H9 (cell line): Measurements from ENCODE around the gene FFAR3. TPM values are rescaled to one million over a fixed set of nuclear protein-coding genes. Genes with fewer than 3 reads are reported as not detected.

Experiments used
- DNase-seq: peaks from one replicate; pipeline ENCODE4 v3.0.0-alpha.2; 2017
- H2AFZ ChIP-seq: one replicate; pipeline ENCODE4 v1.6.1; 2013; ENCODE audit warnings: mild to moderate bottlenecking, low read length, control low read depth, moderate library complexity
- H2AK5ac ChIP-seq: 2 replicates; pipeline ENCODE4 v1.6.1; 2013; ENCODE audit warnings: low read length, control low read depth, mixed read lengths; ENCODE audit not compliant: insufficient read length
- H2BK120ac ChIP-seq: one replicate; pipeline ENCODE4 v1.6.1; 2013; ENCODE audit warnings: low read depth, mild to moderate bottlenecking, low read length, control low read depth, inconsistent platforms; ENCODE audit not compliant: poor library complexity, severe bottlenecking
- H2BK12ac ChIP-seq: 2 replicates; pipeline ENCODE4 v1.6.1; 2013; ENCODE audit warnings: low read length, control low read depth, mixed read lengths, low read depth; ENCODE audit not compliant: insufficient read length
- H2BK15ac ChIP-seq: 2 replicates; pipeline ENCODE4 v1.6.1; 2013; ENCODE audit warnings: low read depth, low read length, control low read depth
- H2BK20ac ChIP-seq: one replicate; pipeline ENCODE4 v1.6.1; 2013; ENCODE audit warnings: low read depth, mild to moderate bottlenecking, low read length, control low read depth, inconsistent platforms; ENCODE audit not compliant: poor library complexity, severe bottlenecking
- H2BK5ac ChIP-seq: 2 replicates; pipeline ENCODE4 v1.6.1; 2013; ENCODE audit warnings: low read length, control low read depth, mixed read lengths; ENCODE audit not compliant: insufficient read length
- H3K14ac ChIP-seq: 2 replicates; pipeline ENCODE4 v1.6.1; 2013; ENCODE audit warnings: low read length, control low read depth; ENCODE audit not compliant: insufficient read depth
- H3K18ac ChIP-seq: 2 replicates; pipeline ENCODE4 v1.6.1; 2013; ENCODE audit warnings: low read depth, mild to moderate bottlenecking, mixed read lengths, low read length, control low read depth; ENCODE audit not compliant: insufficient read length
- H3K23ac ChIP-seq: 2 replicates; pipeline ENCODE4 v1.6.1; 2013; ENCODE audit warnings: low read length, control low read depth, mixed read lengths, low read depth; ENCODE audit not compliant: insufficient read length
- H3K23me2 ChIP-seq: 2 replicates; pipeline ENCODE4 v1.6.1; 2013; ENCODE audit warnings: low read depth, mild to moderate bottlenecking, mixed read lengths, low read length, control low read depth; ENCODE audit not compliant: insufficient read length, poor library complexity, severe bottlenecking
- H3K27ac ChIP-seq: 2 replicates; pipeline ENCODE4 v1.5.1; 2013; ENCODE audit warnings: low read length, control low read depth, mixed read lengths, low read depth; ENCODE audit not compliant: insufficient read length
- H3K27me3 ChIP-seq: 2 replicates; pipeline ENCODE4 v1.6.1; 2013; ENCODE audit warnings: low read length, control low read depth, inconsistent platforms; ENCODE audit not compliant: insufficient read depth
- H3K4ac ChIP-seq: 2 replicates; pipeline ENCODE4 v1.6.1; 2013; ENCODE audit warnings: low read depth, mild to moderate bottlenecking, control low read depth, inconsistent platforms, low read length, moderate library complexity
- H3K4me1 ChIP-seq: 2 replicates; pipeline ENCODE4 v1.6.1; 2013; ENCODE audit warnings: low read length, control low read depth, inconsistent platforms; ENCODE audit not compliant: insufficient read depth
- H3K4me2 ChIP-seq: 2 replicates; pipeline ENCODE4 v1.6.1; 2013; ENCODE audit warnings: low read length, control low read depth, mixed read lengths; ENCODE audit not compliant: insufficient read length, insufficient read depth
- H3K56ac ChIP-seq: 2 replicates; pipeline ENCODE4 v1.6.1; 2013; ENCODE audit warnings: low read depth, mild to moderate bottlenecking, mixed read lengths, low read length, control low read depth; ENCODE audit not compliant: insufficient read length
- H3K79me1 ChIP-seq: 2 replicates; pipeline ENCODE4 v1.6.1; 2013; ENCODE audit warnings: low read depth, mild to moderate bottlenecking, moderate library complexity, low read length, control low read depth, inconsistent platforms; ENCODE audit not compliant: insufficient read depth, poor library complexity, severe bottlenecking
- H3K79me2 ChIP-seq: 2 replicates; pipeline ENCODE4 v1.6.1; 2013; ENCODE audit warnings: low read length, control low read depth, inconsistent platforms; ENCODE audit not compliant: insufficient read depth
- H3K9ac ChIP-seq: 2 replicates; pipeline ENCODE4 v1.6.1; 2013; ENCODE audit warnings: low read length, control low read depth, mixed read lengths; ENCODE audit not compliant: insufficient read length; ENCODE audit errors: extremely low read depth
- H3K9me3 ChIP-seq: one replicate; pipeline ENCODE4 v1.6.1; 2013; ENCODE audit warnings: low read depth, low read length, inconsistent platforms; ENCODE audit not compliant: control insufficient read depth
- H3T11ph ChIP-seq: one replicate; pipeline ENCODE4 v1.6.1; 2013; ENCODE audit warnings: mild to moderate bottlenecking, low read length, control low read depth, inconsistent platforms
- H4K20me1 ChIP-seq: one replicate; pipeline ENCODE4 v1.6.1; 2013; ENCODE audit not compliant: control insufficient read depth, insufficient read length, insufficient read depth
- H4K5ac ChIP-seq: 2 replicates; pipeline ENCODE4 v1.6.1; 2013; ENCODE audit warnings: low read depth, mild to moderate bottlenecking, mixed read lengths, low read length, control low read depth; ENCODE audit not compliant: insufficient read length
- H4K8ac ChIP-seq: replicated peaks from 2 replicates; pipeline ENCODE4 v1.6.1; 2013; ENCODE audit warnings: low read length, control low read depth, mixed read lengths, low read depth; ENCODE audit not compliant: insufficient read length
- H4K91ac ChIP-seq: 2 replicates; pipeline ENCODE4 v1.6.1; 2013; ENCODE audit warnings: low read depth, mild to moderate bottlenecking, moderate library complexity, mixed read lengths, low read length, control low read depth; ENCODE audit not compliant: insufficient read length
- H3K27ac Mint-ChIP-seq, 3 experiments: 2 replicates in 2 of 3; 3 replicates in 1 of 3; pipeline ENCODE4 v1.8.0; 2020 to 2021; ENCODE audit warnings: mixed read lengths in 3 of 3, mild to moderate bottlenecking in 1 of 3, moderate library complexity in 1 of 3
- H3K27me3 Mint-ChIP-seq: 2 replicates; pipeline ENCODE4 v1.8.0; 2021; ENCODE audit warnings: low read depth, mild to moderate bottlenecking, moderate library complexity, mixed read lengths
- H3K36me3 Mint-ChIP-seq, 3 experiments: 2 replicates in 2 of 3; 3 replicates in 1 of 3; pipeline ENCODE4 v1.8.0; 2020 to 2021; ENCODE audit warnings: low read depth in 3 of 3, mixed read lengths in 3 of 3; ENCODE audit not compliant: insufficient read depth in 1 of 3
- H3K4me1 Mint-ChIP-seq, 2 experiments: 2 replicates each; pipeline ENCODE4 v1.8.0; 2020; ENCODE audit warnings: mixed read lengths in 2 of 2
- H3K4me3 Mint-ChIP-seq, 2 experiments: 2 replicates in 1 of 2; 3 replicates in 1 of 2; pipeline ENCODE4 v1.8.0; 2020 to 2021; ENCODE audit warnings: mild to moderate bottlenecking in 2 of 2, mixed read lengths in 2 of 2, moderate library complexity in 1 of 2
- H3K9me3 Mint-ChIP-seq, 2 experiments: 2 replicates in 1 of 2; 3 replicates in 1 of 2; pipeline ENCODE4 v1.8.0; 2020; ENCODE audit warnings: mild to moderate bottlenecking in 2 of 2, mixed read lengths in 2 of 2, moderate library complexity in 1 of 2
- WGBS: extraction: QIAGEN DNeasy Blood & Tissue Kit; methylation state at CpG from one replicate; pipeline ENCODE4 v1.1.7; 2013; ENCODE audit warnings: missing lambda C conversion rate, low lambda C conversion rate, mixed read lengths; ENCODE audit not compliant: insufficient read length; ENCODE audit errors: extremely low coverage; 5-methylcytosine and 5-hydroxymethylcytosine counted together
- total RNA-seq: library from RNA; stranded (reverse); gene quantifications from 2 replicates; pipeline ENCODE4 v1.2.1, GENCODE V29; 2021
- TF ChIP-seq, protein P1 (sequence below): fragments of 200-600 bp; sonication (generic); conservative IDR thresholded peaks from 3 replicates; pipeline ENCODE4 v1.8.0; 2021; ENCODE audit warnings: antibody characterized with exemption, mild to moderate bottlenecking

Gene FFAR3
- total RNA-seq, 1 experiment from 2014 or later: not detected

- peaks cover 10 to 12% of the 10 kb centered on the region in 2 experiments for H3K4me1 Mint-ChIP-seq
- Histone ChIP-seq H2AFZ (no peak within 1 kb of the TSS), H4K5ac (no peak within 1 kb of the TSS), H3K4ac (no peak within 1 kb of the TSS), H3K9me3 (no peaks in the 10 kb centered on the region), H2BK15ac (no peak within 1 kb of the TSS), H4K8ac (no peak within 1 kb of the TSS), H2AK5ac (no peak within 1 kb of the TSS), H2BK12ac (no peak within 1 kb of the TSS), H3K23me2 (no peaks in the 10 kb centered on the region), H2BK20ac (no peak within 1 kb of the TSS), H3K79me2 (no peaks in the 10 kb centered on the region), H3K9ac (no peak within 1 kb of the TSS), H3K23ac (no peak within 1 kb of the TSS), H3K14ac (no peak within 1 kb of the TSS), H2BK120ac (no peak within 1 kb of the TSS), H3K18ac (no peak within 1 kb of the TSS), H3K4me2 (no peak within 1 kb of the TSS), H3K56ac (no peak within 1 kb of the TSS), H3T11ph (no peak within 1 kb of the TSS), H4K20me1 (no peaks in the 10 kb centered on the region), H3K27ac (no peak within 1 kb of the TSS), H4K91ac (no peak within 1 kb of the TSS), H3K4me1 (peaks cover 9% of the 10 kb centered on the region; the same call in 1 of the 2 replicates), H2BK5ac (no peak within 1 kb of the TSS), H3K79me1 (no peaks in the 10 kb centered on the region), H3K27me3 (no peaks in the 10 kb centered on the region)
- no peak within 1 kb of the TSS for H3K4me3 Mint-ChIP-seq
- no peaks in the 10 kb centered on the region for H3K9me3 Mint-ChIP-seq
- TF ChIP-seq, protein P1, sequence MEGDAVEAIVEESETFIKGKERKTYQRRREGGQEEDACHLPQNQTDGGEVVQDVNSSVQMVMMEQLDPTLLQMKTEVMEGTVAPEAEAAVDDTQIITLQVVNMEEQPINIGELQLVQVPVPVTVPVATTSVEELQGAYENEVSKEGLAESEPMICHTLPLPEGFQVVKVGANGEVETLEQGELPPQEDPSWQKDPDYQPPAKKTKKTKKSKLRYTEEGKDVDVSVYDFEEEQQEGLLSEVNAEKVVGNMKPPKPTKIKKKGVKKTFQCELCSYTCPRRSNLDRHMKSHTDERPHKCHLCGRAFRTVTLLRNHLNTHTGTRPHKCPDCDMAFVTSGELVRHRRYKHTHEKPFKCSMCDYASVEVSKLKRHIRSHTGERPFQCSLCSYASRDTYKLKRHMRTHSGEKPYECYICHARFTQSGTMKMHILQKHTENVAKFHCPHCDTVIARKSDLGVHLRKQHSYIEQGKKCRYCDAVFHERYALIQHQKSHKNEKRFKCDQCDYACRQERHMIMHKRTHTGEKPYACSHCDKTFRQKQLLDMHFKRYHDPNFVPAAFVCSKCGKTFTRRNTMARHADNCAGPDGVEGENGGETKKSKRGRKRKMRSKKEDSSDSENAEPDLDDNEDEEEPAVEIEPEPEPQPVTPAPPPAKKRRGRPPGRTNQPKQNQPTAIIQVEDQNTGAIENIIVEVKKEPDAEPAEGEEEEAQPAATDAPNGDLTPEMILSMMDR: no peak
- no peaks in the 10 kb centered on the region for H3K36me3 Mint-ChIP-seq
- no peak for DNase-seq
- H3K27me3 Mint-ChIP-seq: no peaks in the 10 kb centered on the region; the same call in 1 of the 2 replicates
- WGBS: no CpG with 5 or more reads among the region's 12 CpGs
- peak within 1 kb of the TSS in 1 of 3 experiments; percentile 16; a peak in 1 of 7 replicates for H3K27ac Mint-ChIP-seq
These were observed 29.4 kb upstream of the FFAR3 start, which contains the start of gene CD22 for GRCh38 chr19:35328851-35329285. CD22 (plus strand) TSS chr19:35329187; CDS start chr19:35332041, 2,854 bp downstream.
